CD4-positive, alpha-beta T cell treated with Interleukin-1 beta for 1 hour (primary cell): ENCODE results near the gene NIT2.

Source experiments
- DNase-seq, 2 donors: peaks; one replicate each; pipeline ENCODE4 v3.0.0-alpha.2; 2020 to 2022

Gene NIT2

DNA sequence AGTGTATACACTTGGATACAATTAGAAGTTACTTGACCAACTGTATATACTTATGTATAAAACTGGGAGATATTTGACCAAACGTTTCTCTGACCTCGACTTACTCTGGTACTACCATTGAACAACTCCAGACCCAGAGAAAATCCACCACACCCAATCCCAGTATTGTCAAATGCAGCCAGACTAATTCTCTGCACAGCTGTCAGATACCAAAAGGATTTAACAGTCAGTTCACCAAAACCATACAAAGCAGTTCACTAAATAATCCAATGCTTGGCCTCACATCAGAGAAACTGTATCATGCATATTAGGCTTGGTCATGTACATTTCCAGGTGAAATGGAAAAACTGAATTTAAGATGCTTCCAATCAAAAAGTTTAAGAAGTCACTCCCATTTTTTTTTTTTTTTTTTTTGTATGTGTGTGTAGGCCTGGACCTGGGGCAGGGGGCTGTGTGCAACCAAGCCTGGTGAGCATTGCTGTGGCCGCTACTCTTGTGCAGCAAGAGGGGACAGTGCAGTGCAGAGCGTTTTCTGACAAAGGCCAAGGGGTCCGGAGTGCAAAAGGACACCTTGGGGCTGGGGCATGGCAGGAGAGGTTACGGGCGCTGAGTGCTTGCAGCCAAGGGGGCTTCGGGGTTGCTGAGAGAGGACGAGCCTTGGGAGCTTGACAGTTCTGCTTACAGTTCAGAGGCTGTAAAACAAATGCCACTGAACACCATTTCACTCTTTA, 64.9 kb downstream of the NIT2 start:
- DNase-seq: no peak

DNA sequence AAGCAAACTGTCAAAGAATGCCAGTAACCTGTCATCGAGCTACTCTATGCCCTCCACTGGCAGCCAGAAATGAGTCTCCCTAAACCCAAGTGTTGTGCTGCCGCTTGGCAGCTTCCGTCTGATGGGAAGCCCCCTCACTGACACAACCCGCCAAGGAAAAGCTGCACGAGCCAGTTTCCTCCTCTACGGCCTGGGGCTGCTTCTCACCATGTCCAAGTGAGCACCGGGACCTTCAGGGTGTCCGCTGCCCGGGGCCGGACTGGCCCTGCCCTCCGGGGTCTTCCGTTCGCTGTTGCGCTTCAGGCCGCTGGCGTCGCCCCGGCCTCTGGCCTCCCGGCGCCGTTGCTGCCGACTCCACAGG, 65.8 kb downstream of the NIT2 start:
- peak; percentile 8 to 40 for DNase-seq

DNA sequence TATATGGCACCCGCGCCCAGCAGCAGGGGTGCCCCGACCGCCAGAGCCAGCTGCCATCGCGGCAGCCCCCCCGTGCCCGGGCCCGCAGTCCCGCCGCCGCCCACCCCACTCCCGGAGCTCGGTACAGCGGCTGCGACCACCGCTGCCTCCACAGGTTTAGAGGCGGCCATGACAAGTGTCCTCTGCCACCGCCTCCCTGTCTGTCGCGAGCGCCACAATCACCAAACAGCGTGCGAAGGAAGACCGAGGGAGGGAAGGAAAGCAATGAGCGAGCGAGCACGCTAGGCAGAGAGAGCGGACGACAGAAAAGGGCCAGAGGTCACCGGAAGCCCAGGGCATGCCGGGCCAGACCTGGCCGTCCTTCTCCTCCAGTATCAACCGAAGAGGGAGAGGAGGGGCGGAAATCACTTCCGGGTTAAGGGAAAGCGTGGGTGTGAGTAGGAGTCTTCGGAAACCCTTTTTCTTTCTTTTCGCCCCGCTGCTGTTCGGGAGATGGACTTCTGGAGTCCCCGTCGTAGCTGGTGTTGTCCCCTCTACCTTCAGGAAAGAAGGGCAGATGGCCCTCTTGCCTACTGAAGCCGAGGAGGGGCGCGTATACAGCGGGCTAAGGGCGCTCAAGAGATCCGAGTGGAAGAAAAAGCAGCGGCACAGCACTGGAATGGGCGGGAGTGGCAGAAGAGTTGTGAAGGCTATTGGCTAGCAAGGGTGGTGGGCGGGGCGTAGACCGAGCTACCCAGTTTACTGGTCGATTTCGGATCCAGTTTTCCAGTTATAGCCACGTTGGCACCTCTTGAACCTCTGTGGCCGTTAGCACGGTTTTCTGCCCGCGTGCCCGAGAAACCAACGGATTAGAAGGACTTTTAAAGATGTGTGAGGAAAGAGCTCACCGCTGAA, 66.5 kb downstream of the NIT2 start, which contains the start of the genes LNP1 and TOMM70:
Gene LNP1 (plus strand): TSS at position 760 of the 894 bp plus-strand sequence. CDS start 28,191 bp downstream, outside the sequence.
Gene TOMM70 (minus strand): TSS at position 310 of the 894 bp plus-strand sequence. CDS start 140 bp downstream, at position 170.
- DNase-seq: peak; percentile 92

DNA sequence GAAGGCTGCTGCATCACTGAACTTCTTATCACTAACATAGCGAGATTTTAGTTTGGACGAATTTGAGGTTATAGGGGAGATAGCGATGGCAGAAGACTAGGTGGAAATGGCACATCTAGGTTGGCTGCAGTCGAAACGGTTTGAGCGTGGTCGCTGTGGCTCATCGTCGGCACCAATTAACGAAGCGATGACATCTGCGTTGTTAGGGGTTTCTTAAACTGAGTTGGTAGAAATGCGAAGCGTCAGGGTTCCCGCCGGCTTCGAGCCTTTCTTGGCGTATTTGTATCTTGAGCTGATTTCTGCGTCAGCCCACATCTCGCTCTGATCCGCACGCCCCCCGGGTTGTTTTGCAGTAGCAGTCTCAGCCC, 67.1 kb downstream of the NIT2 start:
- peak; percentile 44 to 60 for DNase-seq

DNA sequence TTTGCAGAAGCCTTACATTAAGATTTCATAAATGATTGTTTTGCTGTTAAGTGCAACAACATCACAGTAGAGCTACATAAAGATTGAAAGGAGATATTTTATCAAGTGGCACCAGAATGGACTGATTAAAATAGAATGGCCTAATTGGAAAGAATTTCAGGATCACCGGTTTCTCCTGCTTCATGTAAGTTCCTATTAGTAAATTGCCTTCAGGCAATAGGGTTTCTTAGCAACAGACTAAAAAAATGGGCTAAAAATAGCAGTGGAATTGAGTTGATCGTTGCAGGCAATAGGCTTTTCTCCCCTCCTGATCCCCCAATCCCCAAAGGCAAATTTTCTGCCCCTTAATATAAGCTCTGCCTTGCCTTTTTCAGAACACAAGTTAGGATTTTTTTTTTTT, 67.7 kb downstream of the NIT2 start:
- DNase-seq: peak in 1 of 2 donors; percentile 0

DNA sequence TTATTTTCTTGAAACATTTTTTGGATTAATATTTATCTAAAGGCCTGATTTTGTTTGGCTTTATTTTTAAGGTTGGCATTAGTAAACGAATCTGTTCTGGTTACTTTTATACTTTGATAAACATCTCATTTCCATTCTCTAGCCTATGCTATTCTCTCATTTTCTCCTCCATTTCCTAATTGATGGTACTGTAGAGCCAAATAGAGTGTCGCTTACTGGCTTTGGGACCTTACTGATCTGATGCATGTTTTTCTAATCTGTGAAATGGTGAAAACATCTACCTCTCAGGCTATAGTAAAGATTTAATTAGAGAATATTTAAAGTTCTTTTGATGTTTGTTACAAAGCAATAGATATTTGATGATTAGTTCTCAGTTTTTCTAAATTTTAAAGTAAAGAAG, 68.3 kb downstream of the NIT2 start:
- DNase-seq: no peak

DNA sequence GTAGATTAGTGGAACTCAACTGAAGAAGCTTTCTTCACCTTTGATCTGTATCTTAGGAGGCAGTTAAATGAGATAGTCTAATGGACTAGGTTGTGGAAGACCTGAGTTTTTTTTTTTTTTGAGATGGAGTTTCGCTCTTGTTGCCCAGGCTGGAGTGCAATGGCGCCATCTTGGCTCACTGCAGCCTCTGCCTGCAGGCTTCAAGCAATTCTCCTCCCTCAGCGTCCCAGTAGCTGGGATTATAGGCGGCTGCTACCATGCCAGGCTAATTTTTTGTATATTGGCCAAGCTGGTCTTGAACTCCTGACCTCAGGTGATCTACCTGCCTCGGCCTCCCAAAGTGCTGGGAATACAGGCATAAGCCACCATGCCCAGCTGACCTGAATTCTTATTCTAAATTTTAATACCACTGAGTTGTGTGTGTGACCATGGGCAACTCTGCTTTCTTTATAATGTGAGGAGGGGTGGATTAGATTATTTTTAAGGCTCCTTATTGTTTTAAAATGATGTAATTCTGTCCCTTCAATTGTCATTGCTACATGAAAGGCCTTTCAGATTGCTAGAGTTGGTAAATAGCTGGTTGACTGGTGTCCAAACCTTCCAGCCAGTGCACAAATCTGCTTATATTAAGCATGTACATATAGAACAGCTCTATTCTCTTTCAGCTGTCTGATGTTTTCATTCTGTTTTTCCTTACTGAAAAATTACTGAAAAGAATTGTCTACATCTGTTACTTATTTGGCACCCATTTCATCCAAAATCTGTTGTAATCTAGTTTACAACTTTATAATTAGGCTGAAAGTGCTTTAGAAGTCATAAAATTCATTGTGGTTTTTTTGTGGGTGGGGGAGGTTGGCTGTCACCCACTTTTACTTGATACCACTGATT, 69.0 kb downstream of the NIT2 start:
- DNase-seq: no peak

DNA sequence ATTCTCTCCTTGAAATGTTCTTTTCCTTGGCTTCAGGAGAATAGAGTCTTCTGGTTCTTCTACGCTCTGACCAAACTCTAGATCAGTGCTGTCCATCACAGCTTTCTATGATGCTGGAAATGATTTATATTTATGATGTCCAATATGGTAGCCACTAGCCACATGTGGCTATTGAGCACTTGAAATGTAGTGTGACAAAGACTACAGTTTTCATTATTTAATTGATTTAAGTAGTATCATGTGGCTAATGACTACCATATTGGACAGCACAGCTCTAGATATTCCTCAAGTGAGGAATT, 69.6 kb downstream of the NIT2 start:
- no peak for DNase-seq

DNA sequence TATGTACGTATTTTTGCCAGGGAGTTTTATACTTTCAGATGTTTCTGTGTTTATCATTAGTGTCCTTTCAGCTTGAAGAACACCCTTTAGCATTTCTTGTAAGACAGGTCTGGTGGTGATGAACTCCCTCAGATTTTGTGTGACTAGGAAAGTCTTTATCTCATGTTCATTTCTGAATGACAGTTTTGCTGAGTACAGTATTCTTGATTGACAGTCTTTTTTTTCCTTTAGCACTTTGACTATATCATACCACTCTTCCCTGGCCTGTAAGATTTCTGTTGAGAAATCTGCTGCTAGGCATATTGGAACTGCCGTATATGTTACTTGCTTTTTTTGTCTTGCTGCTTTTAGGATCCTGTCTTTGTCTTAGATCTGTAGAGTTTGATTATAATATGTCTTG, 72.6 kb downstream of the NIT2 start:
- DNase-seq: no peak

DNA sequence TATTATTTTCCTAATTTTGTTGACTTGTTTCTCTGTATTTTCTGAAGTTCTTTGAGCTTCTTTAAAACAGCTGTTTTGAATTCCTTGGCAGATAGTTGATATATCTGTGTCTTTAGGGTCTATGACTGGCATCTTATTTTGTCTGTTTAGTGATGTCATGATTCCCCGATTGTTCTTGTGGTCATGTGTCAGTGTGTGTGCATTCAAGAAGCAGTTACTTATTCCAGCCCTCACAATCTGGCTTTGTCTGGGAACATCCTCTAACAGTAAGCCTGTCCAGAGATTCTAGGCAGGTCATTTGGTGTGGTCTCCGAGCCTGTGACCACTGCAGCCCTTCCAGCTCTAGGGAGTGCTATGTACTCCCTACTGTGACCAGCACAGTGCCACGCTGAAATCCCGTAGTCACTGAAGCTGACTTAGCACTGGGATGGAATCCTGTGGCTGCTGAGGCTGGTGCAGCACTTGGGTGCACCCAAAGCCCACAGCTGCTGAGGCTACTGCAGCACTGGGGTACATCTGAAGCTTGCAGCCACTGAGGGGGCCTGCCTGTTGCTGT, 73.5 kb downstream of the NIT2 start:
- DNase-seq: no peak
